Measurements from ENCODE around the gene STXBP5L.

- TF ChIP-seq POLR2A (IDR thresholded peaks at IDR 0.05; ENCODE audit: low read length) = no peak
- TF ChIP-seq GATA1 (IDR thresholded peaks at IDR 0.05; ENCODE audit: low read depth, low read length) = no peak
Measured at GRCh38 chr3:120928991-120929390, 21.0 kb downstream of the STXBP5L start.
